HG03354 (cell line): ENCODE measurements around the gene SEC23IP.

Experiments used
- ATAC-seq: cut with Tn5 transposase; IDR thresholded peaks from one replicate; pipeline ENCODE4 v1.9.1; 2021; ENCODE audit warnings: mild to moderate bottlenecking; ENCODE audit not compliant: unreplicated experiment, poor library complexity, severe bottlenecking

SEC23IP gene

DNA sequence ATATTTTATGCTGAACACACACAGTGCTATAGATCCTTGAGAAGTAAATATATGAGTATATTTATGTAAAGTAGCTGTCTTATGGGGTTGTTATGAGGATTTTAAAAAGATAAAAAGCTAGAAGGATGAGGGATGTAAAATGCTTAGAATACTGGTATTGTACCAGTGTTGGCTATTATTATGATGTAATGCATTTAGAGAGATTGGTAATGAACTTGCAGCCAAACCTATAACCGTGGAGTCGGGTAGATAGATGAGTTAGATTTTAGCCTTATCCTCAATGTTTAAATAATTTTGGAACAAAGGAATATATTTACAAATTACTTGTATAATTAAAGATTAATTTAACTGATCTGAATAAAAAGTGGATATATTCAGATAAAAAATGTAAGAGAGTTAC lies 99.3 kb downstream of the SEC23IP start:
- ATAC-seq = no peak
